SK-N-SH treated with all-trans-retinoic acid at 6 μM for 48 hours (cell line): ENCODE measurements around the gene SKP1.

Experiments used
- ARNTL ChIP-seq: fragments of 450-650 bp; formaldehyde crosslinking; IDR thresholded peaks from 2 replicates; pipeline ENCODE4 v1.5.0; 2020; ENCODE audit warnings: low read depth, mild to moderate bottlenecking, moderate library complexity, borderline replicate concordance
- CREB5 ChIP-seq: fragments of 250-450 bp; sonication (Bioruptor Pico); IDR thresholded peaks from 2 replicates; pipeline ENCODE4 v1.5.1; 2020; ENCODE audit warnings: low read depth, mild to moderate bottlenecking, moderate library complexity
- ISL1 ChIP-seq: fragments of 250-450 bp; sonication (Bioruptor Pico); IDR thresholded peaks from 2 replicates; pipeline ENCODE4 v2.1.2; 2022; ENCODE audit warnings: mild to moderate bottlenecking, moderate library complexity
- POU6F1 ChIP-seq: fragments of 250-450 bp; sonication (Bioruptor Pico); IDR thresholded peaks from 2 replicates; pipeline ENCODE4 v1.8.0; 2021; ENCODE audit warnings: low read depth, mild to moderate bottlenecking, moderate library complexity, borderline replicate concordance
- SNAI2 ChIP-seq: fragments of 250-450 bp; sonication (Bioruptor Pico); IDR thresholded peaks from 2 replicates; pipeline ENCODE4 v1.5.0; 2020; ENCODE audit warnings: mild to moderate bottlenecking, moderate library complexity
- ZC3H10 ChIP-seq: fragments of 250-450 bp; sonication (Bioruptor Pico); IDR thresholded peaks from 2 replicates; pipeline ENCODE4 v1.5.1; 2021; ENCODE audit warnings: mild to moderate bottlenecking, moderate library complexity
- ZFP3 ChIP-seq: fragments of 250-450 bp; sonication (Bioruptor Pico); IDR thresholded peaks from 2 replicates; pipeline ENCODE4 v1.5.0; 2020; ENCODE audit warnings: mild to moderate bottlenecking, moderate library complexity

GRCh38 chr5:134132372-134133187 lies 44.2 kb downstream of the SKP1 start:
- TF ChIP-seq ISL1 (CRISPR knock-in tag): no peak
- TF ChIP-seq ZFP3 (CRISPR knock-in tag): no peak
- TF ChIP-seq ZC3H10: no peak
- TF ChIP-seq ARNTL (CRISPR knock-in tag): no peak
- TF ChIP-seq SNAI2 (CRISPR knock-in tag): no peak
- TF ChIP-seq CREB5: no peak
- TF ChIP-seq POU6F1 (CRISPR knock-in tag): no peak
